ENCODE results near the gene AP3S2. TPM values are rescaled to one million over a fixed set of nuclear protein-coding genes. Genes with fewer than 3 reads are reported as not detected.

The AP3S2 gene
- total and polyA plus RNA-seq, 2 experiments from 2014 or later = 9.4 to 93.3 TPM

GRCh38 chr15:89787944-89788343 is 105.8 kb downstream of the AP3S2 start:
- H3K27me3 Mint-ChIP-seq (ENCODE audit: insufficient read depth, low read depth, poor library complexity) = peaks cover 10% of the 10 kb centered on the region
- peaks cover 8% of the 10 kb centered on the region; the same call in 2 of the 3 replicates for H3K9me3 Mint-ChIP-seq
- H3K79me2 ChIP-seq (replicated peaks; ENCODE audit: insufficient read depth) = no peaks in the 10 kb centered on the region
- no peaks in the 10 kb centered on the region for H3F3A ChIP-seq (replicated peaks; ENCODE audit: low read depth)
- H3K27ac ChIP-seq (ENCODE audit: low read depth) = no peak overlapping the region
- no peak overlapping the region for H3K4me2 ChIP-seq
- no peaks in the 10 kb centered on the region for H4K20me1 ChIP-seq (replicated peaks; ENCODE audit: insufficient read depth)
- DNase-seq (ENCODE audit: low spot score) = no peak
- H3K4me3 ChIP-seq = no peak overlapping the region
- H3K4me3 Mint-ChIP-seq = no peak overlapping the region
- no peak for TF ChIP-seq CTCF (conservative IDR thresholded peaks at IDR 0.05; ENCODE audit: low read depth in 2 of 2)
- no peak for TF ChIP-seq REST (IDR thresholded peaks at IDR 0.05; ENCODE audit: unreplicated experiment)
- TF ChIP-seq NANOG (IDR thresholded peaks at IDR 0.05; ENCODE audit: borderline replicate concordance) = no peak
- no peak for TF ChIP-seq JUNB (IDR thresholded peaks at IDR 0.05; ENCODE audit: unreplicated experiment)
- no peak for TF ChIP-seq CREB1 (CRISPR knock-in tag; IDR thresholded peaks at IDR 0.05; ENCODE audit: low read depth)
- TF ChIP-seq EZH2 (IDR thresholded peaks at IDR 0.05; ENCODE audit: low read depth, unreplicated experiment) = no peak
- TF ChIP-seq ZNF114 (CRISPR knock-in tag; IDR thresholded peaks at IDR 0.05) = no peak
- TF ChIP-seq STAT1 (IDR thresholded peaks at IDR 0.05; ENCODE audit: unreplicated experiment) = no peak
- TF ChIP-seq POLR2AphosphoS5 (IDR thresholded peaks at IDR 0.05; ENCODE audit: low read depth) = no peak
- no peak for TF ChIP-seq ZNF462 (CRISPR knock-in tag; IDR thresholded peaks at IDR 0.05)
- TF ChIP-seq ZNF331 (CRISPR knock-in tag; IDR thresholded peaks at IDR 0.05; ENCODE audit: low read depth) = no peak
- no peak for TF ChIP-seq EZH2phosphoT487 (IDR thresholded peaks at IDR 0.05; ENCODE audit: unreplicated experiment)
- no peak for TF ChIP-seq ETS1 (IDR thresholded peaks at IDR 0.05)
- H2AFZ ChIP-seq = no peak overlapping the region
- no peaks in the 10 kb centered on the region for H3K36me3 ChIP-seq (ENCODE audit: insufficient read depth)
- H3K27ac Mint-ChIP-seq = no peak overlapping the region
- no peak for ATAC-seq
- peaks cover 15% of the 10 kb centered on the region for H3K4me1 Mint-ChIP-seq
- peaks cover 3% of the 10 kb centered on the region; the same call in 1 of the 3 replicates for H3K36me3 Mint-ChIP-seq (ENCODE audit: low read depth)
- H3K4me1 ChIP-seq (ENCODE audit: insufficient read depth) = peaks cover 11% of the 10 kb centered on the region
- no peaks in the 10 kb centered on the region for H3K27me3 ChIP-seq (ENCODE audit: insufficient read depth)
- no peaks in the 10 kb centered on the region for H3K9me2 ChIP-seq (ENCODE audit: insufficient read depth)

All from GM23338 (cell line).